H1 (cell line): ENCODE measurements around the gene USP49. TPM values are rescaled to one million over a fixed set of nuclear protein-coding genes. Genes with fewer than 3 reads are reported as not detected.
A peak's percentile ranks its signal among the peaks of the same experiment; 100 is the strongest.

Source experiments
- E2F6 ChIP-seq: IDR thresholded peaks from 2 replicates; pipeline ENCODE4 v1.6.1; 2012; ENCODE audit warnings: inconsistent platforms
- GTF2F1 ChIP-seq: IDR thresholded peaks from 2 replicates; pipeline ENCODE4 v1.6.1; 2012; ENCODE audit warnings: low read depth, low read length, improper control_type of control experiment, borderline replicate concordance
- polyA plus RNA-seq, 7 experiments: library from polyadenylated mRNA; depleted of rRNA in 3 of 7; stranded (reverse) in 5 of 7; unstranded in 2 of 7; fragments of >200 nt in 5 of 7; fragments of 200-250 nt in 2 of 7; gene quantifications; 1 replicate in 5 of 7; 2 replicates in 1 of 7; 4 replicates in 1 of 7; pipeline versions ENCODE4 v1.2.1 to v1.2.3, GENCODE V29; 2011 to 2013; ENCODE audit warnings: missing spikeins in 2 of 7, mixed read lengths in 2 of 7
- total RNA-seq: library from RNA; stranded (reverse); fragmentation: NEBNext Ultra II Directional; extraction: Animal tissue kit (Norgen Biotek cat#: 25700); gene quantifications from 2 replicates; pipeline ENCODE4 v1.2.1, GENCODE V29; 2021

USP49 gene
- total and polyA plus RNA-seq, 2 of the 8 experiments (the other 6 are each of a cell fraction or from before 2014, with no cell fraction given): 6.9 to 24.4 TPM

DNA sequence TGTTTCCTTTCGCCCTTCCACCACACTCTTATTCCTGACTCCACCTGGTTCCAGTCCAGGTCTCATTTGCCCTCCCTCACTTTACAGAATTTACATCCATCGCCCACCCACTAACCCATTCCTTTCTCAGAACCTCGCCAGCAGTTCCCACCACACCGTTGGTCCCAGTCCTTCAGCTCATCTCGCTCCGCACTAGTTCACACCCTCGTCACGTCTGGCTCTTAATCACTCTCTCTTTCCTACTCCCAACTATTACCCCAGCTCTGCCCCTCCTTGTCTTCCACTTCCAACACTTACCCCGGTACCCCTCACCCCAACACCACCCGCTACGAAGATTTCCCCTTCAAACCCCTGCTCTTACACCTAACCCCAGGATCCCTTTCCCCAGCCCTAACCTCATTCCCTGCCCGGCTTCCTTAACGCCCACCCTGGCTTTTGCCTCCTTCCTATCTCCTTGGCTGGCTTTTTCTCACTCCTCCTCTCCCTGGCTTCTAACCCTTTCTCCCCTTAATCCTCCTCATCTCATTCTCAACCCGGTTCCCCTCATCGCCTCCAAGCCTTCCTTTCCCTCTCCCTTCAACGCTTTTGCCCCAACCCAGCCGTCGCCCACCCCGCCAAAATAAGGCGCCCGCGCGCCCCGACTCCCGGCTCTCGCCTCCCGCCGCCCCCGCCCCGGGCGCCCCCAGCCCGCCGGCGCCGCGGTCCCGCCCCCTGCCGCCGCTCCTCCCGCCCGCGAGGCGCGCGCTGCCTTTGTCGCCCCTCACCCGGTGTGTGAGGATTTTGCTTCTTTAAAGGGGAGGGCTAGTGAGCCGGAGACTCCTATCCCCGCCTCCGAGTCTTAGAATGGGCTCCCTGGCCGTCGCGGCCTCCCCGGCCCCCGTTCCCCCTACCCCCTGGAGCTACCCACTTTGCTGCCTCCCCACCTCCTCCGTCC lies 542 bp downstream of the USP49 start (continued):
- TF ChIP-seq GTF2F1: no peak
- 0 out of 2 replicates have a peak, but pooled peaks have one; percentile 17 for TF ChIP-seq E2F6
